Mononuclear cell (primary cell): ENCODE results near the gene UTP25. TPM values are rescaled to one million over a fixed set of nuclear protein-coding genes. Genes with fewer than 3 reads are reported as not detected.

Experiments used
- H3K27me3 ChIP-seq: 2 replicates; pipeline ENCODE4 v1.6.0; 2011; ENCODE audit warnings: low read length, control low read depth; ENCODE audit not compliant: insufficient read depth
- H3K4me1 ChIP-seq: 2 replicates; pipeline ENCODE4 v1.5.1; 2011; ENCODE audit warnings: mild to moderate bottlenecking, low read length, control low read depth; ENCODE audit not compliant: insufficient read depth
- H3K4me3 ChIP-seq: 2 replicates; pipeline ENCODE4 v1.5.1; 2011; ENCODE audit warnings: mild to moderate bottlenecking, low read length, moderate library complexity
- H3K9me3 ChIP-seq: 2 replicates; pipeline ENCODE4 v1.5.1; 2011; ENCODE audit warnings: low read depth, mild to moderate bottlenecking, control low read depth, low read length
- total RNA-seq: library from RNA; depleted of rRNA; stranded (reverse); fragments of >200 nt; gene quantifications from one replicate; pipeline ENCODE4 v1.2.3, GENCODE V29; 2012

The UTP25 gene
- total RNA-seq, 1 donor: 9.3 TPM

- H3K27me3 ChIP-seq: peaks cover 5% of the 10 kb centered on the region
- no peaks in the 10 kb centered on the region for H3K9me3 ChIP-seq
- H3K4me1 ChIP-seq: peaks cover 11% of the 10 kb centered on the region
- no peak overlapping the region for H3K4me3 ChIP-seq
These were observed 26.6 kb upstream of the UTP25 start for GRCh38 chr1:209800984-209801834.

DNA sequence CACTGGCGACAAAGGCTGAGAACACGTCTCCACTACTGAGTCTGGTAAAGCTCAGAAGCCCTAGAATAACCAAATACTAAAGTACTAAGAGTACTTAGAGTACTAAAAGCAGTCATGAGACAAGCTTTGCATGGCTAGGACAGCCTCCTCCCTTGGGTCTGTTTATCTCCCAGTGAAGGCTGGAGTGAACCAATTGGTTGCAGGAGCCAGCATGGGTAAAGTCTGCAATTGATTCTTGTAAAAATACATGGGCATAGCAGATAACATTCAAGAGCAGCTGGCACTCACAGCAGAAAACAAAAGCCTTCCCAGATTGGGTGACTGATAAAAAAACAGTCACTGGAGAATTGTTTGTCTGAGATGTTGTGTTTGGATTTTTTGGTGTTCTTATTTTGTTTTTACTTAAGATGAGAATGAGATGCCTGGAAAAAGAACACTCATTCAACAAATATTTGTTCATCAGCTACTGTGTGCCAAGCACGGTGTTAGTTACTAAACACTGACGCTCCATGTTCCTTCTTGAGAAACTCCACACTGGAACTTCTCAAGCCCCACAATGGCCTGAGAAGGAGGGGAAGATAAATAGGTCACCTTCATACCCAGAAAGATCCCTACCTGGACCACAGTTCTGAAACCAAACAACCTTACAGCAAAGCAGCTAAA, 25.5 kb upstream of the UTP25 start:
- Histone ChIP-seq H3K4me3 (no peak overlapping the region), H3K9me3 (no peaks in the 10 kb centered on the region), H3K4me1 (peaks cover 18% of the 10 kb centered on the region), H3K27me3 (peaks cover 5% of the 10 kb centered on the region)

GRCh38 chr1:209802780-209803152, 25.0 kb upstream of the UTP25 start:
- H3K9me3 ChIP-seq: no peaks in the 10 kb centered on the region
- peaks cover 18% of the 10 kb centered on the region for H3K4me1 ChIP-seq
- H3K27me3 ChIP-seq: peaks cover 5% of the 10 kb centered on the region
- H3K4me3 ChIP-seq: no peak overlapping the region

DNA sequence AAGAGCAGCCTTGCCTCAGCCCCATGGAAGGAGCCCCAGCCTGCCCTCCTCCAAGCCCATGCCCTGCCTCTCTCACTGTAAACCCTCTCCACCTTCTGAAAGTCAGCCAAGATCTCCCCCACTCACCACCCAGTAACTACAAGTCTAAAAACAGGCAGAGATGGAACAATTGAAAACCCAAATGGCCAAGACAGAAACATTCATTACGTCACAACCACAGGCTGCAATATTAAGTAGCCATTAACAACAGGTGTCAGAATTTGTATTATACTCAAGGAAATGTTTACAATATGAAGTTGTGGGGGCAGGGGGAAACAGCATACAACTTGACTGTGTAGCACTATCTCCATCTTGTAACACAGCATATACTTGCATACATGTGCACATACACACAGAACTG, 24.2 kb upstream of the UTP25 start:
- peaks cover 18% of the 10 kb centered on the region for H3K4me1 ChIP-seq
- no peak overlapping the region for H3K4me3 ChIP-seq
- peaks cover 5% of the 10 kb centered on the region for H3K27me3 ChIP-seq

GRCh38 chr1:209805341-209805781, 22.4 kb upstream of the UTP25 start:
- peaks cover 18% of the 10 kb centered on the region for H3K4me1 ChIP-seq
- H3K4me3 ChIP-seq: no peak overlapping the region
- peaks cover 5% of the 10 kb centered on the region for H3K27me3 ChIP-seq
- no peaks in the 10 kb centered on the region for H3K9me3 ChIP-seq

More for the DNA sequence above, 24.2 kb upstream of the UTP25 start:
- H3K9me3 ChIP-seq: no peaks in the 10 kb centered on the region

DNA sequence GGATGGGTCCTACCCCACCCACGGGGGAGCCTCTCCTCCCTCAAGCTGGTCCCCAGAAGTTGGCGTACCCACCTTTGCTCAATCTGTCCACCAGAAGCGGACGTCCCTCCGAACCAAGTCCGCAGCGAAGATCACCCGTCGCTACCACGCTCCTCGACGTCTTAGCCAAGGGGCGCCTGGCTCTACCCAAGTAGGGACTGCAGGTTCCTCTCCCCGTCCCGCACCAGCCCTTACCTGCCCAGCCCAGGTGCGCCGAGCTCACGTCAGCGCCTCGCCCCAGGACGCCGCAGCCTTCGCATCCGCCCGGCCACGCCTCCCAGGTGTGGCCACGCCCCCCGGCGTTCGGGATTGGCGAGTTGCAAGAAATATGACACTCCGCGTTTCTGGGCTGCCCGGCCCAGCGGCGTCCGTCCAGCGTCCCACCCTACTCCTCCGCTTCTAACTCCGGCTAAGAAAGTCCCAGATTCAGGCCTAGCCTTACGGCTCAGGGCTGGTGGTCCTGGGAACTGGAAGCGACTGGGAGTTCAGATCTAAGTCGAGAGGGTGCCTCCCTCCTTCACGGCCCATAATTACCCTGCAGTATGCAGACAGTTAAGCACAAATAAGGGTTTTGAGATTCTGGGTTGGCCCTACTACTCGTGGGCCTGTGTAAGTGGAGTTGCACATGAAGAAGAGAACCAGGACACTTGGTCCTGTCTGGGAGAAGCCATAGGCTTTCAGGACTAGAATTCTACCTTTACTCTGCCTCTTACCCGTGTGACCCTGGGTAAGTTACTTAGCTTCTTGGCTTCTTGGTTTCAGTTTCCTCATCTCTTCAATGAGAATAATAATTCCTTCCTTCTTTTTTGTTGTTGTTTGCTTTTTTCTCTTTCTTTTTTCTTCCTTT, 21.7 kb upstream of the UTP25 start, which contains the start of gene IRF6:
Gene IRF6 (minus strand): TSS at position 268 of the 886 bp plus-strand sequence. CDS start 4,729 bp downstream, outside the sequence.
- H3K27me3 ChIP-seq: peaks cover 3% of the 10 kb centered on the region
- H3K4me3 ChIP-seq: peak within 1 kb of the TSS; percentile 50
- H3K9me3 ChIP-seq: no peaks in the 10 kb centered on the region
- H3K4me1 ChIP-seq: peaks cover 18% of the 10 kb centered on the region

- Histone ChIP-seq H3K27me3 (peaks cover 3% of the 10 kb centered on the region), H3K4me3 (no peak overlapping the region), H3K4me1 (peaks cover 18% of the 10 kb centered on the region), H3K9me3 (no peaks in the 10 kb centered on the region)
These were observed 20.3 kb upstream of the UTP25 start for GRCh38 chr1:209807509-209807908.

GRCh38 chr1:209808059-209808581, 19.7 kb upstream of the UTP25 start:
- Histone ChIP-seq H3K27me3 (peaks cover 3% of the 10 kb centered on the region), H3K9me3 (no peaks in the 10 kb centered on the region), H3K4me1 (peaks cover 18% of the 10 kb centered on the region), H3K4me3 (no peak overlapping the region)

DNA sequence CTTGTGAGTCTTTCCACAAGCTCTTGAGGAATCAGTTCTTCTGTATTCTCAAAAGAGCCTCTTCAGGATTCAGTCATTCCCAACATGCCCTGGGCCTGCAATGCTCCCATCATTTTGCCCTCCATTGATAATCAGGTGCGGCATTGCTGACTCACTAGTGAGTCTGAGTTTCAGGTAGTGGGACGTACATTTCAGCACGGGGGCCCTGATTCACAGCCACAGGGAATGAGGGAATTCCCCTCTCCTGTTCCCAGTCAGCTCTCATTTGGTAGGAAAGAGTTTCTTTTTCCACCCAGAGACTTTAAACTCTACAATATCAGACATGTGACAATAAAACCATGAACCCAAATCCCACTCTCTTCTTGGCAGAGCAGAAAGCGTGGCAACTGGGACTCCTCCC, 18.2 kb upstream of the UTP25 start:
- Histone ChIP-seq H3K9me3 (no peaks in the 10 kb centered on the region), H3K27me3 (peaks cover under 1% of the 10 kb centered on the region), H3K4me3 (no peak overlapping the region), H3K4me1 (peaks cover 18% of the 10 kb centered on the region)

DNA sequence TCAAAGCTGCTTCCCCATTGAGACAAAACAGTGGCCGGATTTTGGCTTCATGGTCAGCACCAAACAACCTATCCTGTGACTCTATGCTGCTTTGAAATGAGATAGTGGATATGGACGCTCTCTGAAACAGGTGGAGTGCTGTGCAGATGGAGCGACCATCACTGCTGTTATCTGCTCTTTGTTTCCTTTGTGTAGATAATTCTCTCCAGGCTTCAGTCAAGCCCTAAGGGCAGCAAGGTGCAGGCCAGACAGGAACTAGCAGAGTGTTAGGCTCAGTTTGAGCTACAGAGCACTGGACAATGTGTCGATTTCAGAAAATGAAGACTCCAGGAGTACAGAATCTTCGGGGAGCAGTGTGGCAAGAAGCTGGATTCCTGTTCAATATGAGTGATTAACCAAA, 17.0 kb upstream of the UTP25 start:
- Histone ChIP-seq H3K4me3 (no peak overlapping the region), H3K27me3 (no peaks in the 10 kb centered on the region), H3K4me1 (peaks cover 11% of the 10 kb centered on the region), H3K9me3 (no peaks in the 10 kb centered on the region)

DNA sequence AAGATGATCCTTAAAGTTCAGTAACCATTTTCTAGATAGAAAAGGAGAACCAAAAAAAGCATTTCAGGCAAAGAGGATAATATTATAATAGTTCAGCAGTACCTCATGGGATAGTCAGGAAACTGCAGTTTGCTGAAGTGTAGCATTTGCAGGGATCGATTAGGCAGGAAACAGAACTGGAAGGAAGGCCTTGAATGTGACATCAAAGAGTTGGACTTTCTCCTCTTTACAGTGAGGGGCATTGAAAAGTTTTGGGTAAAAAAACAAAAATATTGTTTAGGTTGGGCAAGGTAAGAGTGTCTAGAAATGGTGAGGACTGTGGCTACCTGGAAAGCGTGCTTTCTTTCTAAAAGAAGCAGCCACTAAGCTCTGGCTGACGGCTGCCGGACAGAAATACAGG, 13.9 kb upstream of the UTP25 start:
- H3K9me3 ChIP-seq: no peaks in the 10 kb centered on the region
- H3K27me3 ChIP-seq: peaks cover 2% of the 10 kb centered on the region
- no peaks in the 10 kb centered on the region for H3K4me1 ChIP-seq
- no peak overlapping the region for H3K4me3 ChIP-seq

GRCh38 chr1:209815490-209815889, 12.3 kb upstream of the UTP25 start:
- Histone ChIP-seq H3K9me3 (no peaks in the 10 kb centered on the region), H3K4me3 (no peak overlapping the region), H3K27me3 (peaks cover 10% of the 10 kb centered on the region), H3K4me1 (no peaks in the 10 kb centered on the region)

DNA sequence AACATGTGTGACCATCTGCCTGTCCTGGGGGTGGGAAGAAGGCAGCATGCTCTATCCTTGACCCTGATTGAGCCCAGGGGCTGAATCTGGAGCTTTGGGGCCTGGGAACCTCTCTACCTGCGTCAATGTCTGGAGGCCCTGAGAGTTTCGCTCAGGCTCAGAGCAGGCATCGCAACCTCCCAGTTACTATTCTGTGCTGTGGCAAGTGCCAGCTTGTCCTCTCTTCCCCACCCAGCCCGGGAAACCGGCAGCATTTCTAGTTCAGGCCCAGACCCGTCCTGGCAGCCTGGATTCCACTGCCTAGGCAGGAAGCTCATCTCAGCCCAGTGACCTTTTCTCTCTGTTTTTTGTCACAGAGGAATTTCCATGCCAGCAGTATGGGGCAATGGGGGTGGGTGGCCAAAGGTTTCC, 11.8 kb upstream of the UTP25 start:
- H3K9me3 ChIP-seq: no peaks in the 10 kb centered on the region
- H3K27me3 ChIP-seq: peaks cover 10% of the 10 kb centered on the region
- no peak overlapping the region for H3K4me3 ChIP-seq
- H3K4me1 ChIP-seq: no peaks in the 10 kb centered on the region

GRCh38 chr1:209816923-209817322, 10.8 kb upstream of the UTP25 start:
- Histone ChIP-seq H3K27me3 (peaks cover 13% of the 10 kb centered on the region), H3K4me1 (no peaks in the 10 kb centered on the region), H3K9me3 (no peaks in the 10 kb centered on the region), H3K4me3 (no peak overlapping the region)
